Glomerular visceral epithelial cell (primary cell): Measurements from ENCODE around the gene GAN.

Experiments
- DNase-seq: peaks from one replicate; pipeline ENCODE4 v3.0.0-alpha.2; 2016; ENCODE audit errors: extremely low spot score

GAN gene, protein sequence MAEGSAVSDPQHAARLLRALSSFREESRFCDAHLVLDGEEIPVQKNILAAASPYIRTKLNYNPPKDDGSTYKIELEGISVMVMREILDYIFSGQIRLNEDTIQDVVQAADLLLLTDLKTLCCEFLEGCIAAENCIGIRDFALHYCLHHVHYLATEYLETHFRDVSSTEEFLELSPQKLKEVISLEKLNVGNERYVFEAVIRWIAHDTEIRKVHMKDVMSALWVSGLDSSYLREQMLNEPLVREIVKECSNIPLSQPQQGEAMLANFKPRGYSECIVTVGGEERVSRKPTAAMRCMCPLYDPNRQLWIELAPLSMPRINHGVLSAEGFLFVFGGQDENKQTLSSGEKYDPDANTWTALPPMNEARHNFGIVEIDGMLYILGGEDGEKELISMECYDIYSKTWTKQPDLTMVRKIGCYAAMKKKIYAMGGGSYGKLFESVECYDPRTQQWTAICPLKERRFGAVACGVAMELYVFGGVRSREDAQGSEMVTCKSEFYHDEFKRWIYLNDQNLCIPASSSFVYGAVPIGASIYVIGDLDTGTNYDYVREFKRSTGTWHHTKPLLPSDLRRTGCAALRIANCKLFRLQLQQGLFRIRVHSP

DNA sequence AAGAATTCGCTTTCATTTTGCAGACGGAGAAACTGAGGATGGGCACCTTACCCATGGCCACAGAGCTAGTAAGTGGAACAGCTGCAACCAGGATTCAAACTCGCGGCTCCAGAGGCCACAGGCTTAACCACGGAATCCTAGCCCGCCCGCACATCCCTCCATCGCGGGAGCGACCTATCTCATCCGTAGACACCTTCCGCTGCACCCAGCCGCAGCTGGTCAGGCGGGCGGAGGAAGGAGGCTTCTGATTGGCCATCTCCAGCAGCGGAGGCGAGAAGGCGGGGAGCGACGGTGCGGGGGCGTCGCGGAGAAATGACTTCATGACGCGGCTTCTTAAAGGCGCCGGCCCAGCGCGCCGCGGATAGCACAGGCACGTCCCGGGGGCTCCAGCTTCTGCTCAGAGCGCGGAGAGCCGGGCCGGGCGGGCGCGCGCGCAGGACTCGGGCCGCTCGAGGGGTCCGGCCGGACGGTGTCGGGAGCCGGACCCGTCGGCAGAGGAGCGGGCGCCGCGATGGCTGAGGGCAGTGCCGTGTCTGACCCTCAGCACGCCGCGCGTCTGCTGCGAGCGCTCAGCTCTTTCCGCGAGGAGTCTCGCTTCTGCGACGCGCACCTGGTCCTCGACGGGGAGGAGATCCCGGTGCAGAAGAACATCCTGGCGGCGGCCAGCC, at the start of gene GAN:
TSS of gene GAN (plus strand) at position 360 of the 668 bp plus-strand sequence. CDS start at position 512, 152 bp downstream.
- DNase-seq, result peak; percentile 93

DNA sequence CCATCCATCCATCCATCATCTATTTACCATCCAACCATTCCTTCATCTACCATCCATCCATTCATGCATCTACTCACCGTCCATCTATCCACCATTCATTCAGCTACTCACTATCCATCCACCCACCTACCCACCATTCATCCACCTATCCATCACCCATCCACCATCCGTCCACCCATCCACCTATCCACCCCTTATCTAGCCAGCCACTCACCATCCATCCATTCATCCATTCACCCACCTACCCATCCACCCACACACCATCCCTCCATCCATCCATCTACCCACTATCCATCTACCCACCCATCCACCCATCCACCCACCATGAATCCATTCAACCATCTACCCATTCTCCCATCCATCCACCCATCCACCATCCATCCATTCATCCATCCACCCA, 49.7 kb upstream of the GAN start:
- DNase-seq, result no peak

DNA sequence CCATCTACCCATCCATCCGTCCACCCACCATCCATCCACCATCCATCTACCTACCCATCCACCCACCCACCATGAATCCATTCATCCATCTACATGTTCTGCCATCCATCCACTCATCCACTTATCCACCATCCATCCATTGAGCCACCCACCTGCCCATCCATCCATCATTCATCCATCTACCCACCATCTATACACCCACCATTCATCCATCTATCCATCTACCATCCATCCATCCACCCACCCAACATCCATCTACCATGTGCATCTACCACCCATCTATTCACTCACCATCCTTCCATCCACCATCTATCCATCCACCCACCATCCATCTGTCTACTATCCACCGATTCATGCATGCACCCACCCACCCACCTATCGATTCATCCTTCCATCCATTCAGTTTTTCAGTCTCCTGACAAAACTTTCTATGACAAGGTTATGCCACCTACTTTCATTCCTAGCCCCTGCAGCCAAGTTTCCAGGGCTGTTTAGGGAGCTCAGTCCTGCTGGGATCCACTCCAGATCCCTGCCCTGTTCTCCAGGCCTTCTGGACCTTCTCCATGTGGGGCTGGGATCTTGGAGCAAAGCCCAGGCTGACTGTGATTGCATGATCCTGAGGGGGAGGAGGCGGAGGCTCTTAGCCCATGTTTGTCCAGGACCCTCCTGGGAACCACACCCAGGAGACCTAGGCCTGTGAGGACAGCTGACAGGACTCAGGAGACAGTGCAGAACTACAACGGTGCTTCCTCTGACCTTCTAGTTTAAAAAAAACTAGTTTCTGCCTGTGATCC, 48.9 kb upstream of the GAN start:
- no peak for DNase-seq

DNA sequence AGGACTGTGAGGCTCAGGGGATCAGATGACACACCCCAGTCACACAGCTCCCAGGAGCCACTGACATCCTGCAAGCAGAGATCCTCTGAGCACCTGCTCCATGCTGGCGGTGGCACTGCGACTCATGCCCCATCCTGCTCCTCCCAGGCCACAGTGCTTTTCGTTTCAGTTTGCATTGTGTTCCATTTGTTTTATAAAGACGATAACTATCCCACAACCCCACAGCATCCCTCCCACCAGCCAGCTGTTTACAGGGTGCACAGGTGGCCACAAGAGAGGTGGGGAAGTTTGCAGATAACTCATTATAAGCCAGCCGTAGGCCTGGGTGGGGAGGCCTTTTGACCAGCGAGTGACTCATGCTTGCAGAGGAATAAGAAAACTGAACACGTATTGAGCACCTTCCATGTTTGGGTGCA, 48.1 kb upstream of the GAN start:
- peak; percentile 26 for DNase-seq

DNA sequence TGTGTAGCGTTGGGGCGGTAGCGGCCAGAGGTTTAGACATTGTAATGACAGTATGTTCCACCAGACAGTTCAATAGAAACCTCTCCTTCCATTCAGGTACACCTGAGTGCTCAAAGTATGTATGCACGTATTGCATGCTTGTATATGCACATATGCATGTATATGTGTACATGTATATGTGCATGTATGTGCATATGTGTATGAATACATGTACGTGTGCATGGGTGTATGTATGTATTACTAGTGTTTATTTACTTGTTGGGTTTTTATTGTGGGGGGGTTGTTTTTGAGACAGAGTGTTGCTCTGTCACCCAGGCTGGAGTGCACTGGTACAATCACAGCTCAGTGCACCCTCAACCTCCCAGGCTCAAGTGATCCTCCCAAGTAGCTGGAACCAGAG, 46.3 kb upstream of the GAN start:
- DNase-seq, result no peak

DNA sequence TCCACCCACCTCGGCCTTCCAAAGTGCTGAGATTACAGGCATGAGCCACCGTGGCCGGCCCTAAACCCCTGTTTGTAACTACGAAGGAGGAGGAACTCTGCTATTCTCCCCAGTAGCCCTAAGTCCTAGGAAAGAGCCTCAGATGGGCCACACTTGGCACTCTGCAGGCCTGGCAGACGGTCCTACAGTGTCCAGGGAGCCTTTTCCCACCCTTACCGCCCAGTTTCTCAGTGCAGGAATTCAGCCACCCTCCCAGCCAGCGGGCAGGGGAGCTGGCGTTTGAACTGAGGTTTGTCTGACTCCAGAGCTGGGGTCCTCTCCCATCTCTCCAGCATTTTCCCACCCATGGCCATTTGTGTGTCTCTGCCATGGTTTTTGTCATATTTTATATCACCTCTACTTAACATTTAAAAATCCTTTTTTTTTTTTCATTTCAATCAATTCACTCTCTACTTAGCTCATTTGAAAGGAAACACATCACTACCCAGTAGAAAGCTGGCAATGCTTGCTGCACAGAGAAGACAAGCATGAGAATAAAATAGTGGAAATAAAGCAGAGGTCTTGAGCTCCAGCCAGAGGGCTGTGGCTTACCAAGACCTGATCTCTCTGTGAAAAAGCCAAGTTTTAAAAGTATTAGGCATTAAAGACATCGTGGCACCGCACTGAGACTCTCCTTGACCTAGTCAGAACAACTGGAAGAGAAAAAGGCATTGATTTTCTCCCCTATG, 41.4 kb upstream of the GAN start:
- DNase-seq, result no peak

DNA sequence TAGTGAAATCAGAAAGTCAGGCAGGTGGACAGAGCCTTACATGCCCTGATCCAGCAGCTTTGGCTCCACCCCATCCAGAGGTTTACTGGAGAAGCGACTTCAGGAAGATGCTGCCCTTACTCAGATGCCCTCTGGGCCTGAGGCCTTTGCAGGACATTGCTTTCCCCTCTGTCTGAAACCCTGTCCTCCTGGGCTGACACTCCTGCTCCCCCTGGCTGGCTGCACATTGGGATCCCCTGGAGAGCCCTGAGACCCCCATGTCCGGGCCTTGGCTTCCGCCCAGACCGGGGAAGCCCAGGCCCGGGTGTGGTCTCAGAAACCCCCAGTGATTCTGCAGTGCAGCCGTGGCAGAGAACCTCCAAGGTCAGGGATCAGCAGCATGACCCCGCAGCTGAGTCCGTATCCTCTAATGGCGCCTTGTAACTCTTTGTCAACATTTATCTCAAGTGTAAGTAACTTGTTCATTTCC, 39.7 kb upstream of the GAN start:
- DNase-seq, result no peak

DNA sequence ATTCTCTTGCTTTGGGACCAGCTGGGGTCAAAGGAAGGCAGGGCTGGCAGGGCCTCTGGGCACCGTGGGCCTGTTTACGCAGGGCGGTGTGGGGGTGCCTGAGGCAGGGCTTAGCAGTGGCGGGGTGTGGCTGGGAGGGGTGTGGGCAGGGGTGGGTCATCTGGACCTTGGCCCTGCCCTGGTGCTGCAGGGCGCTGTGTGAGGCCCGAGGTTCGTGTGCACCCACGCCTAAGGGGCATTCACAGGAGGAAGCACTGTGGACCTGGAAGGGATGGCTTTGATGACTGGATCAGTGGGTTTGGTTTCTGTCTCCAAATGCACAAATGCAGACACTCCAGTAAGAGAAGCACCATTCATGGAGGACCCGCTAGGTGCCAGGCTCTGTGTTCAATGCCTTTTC, 39.0 kb upstream of the GAN start:
- no peak for DNase-seq

DNA sequence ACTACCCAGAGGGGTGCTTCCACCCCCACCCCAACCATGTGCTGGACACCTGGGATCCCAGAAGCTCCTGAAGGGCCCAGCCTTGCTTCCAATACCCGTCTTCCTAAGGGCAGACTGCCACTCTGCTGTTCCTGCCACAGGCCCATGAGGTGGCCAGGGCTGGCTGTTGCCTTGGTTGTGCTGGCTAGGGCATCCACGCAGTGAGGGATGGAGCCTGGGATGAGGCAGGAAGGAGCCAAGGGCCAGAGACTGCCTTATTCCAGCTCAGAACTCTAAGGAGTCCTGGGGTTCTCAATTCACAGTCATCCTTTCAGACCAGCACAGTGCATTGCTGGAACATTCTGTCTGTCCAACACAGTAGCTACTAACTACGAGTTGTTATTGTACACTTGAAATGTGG, 38.4 kb upstream of the GAN start:
- DNase-seq, result no peak

DNA sequence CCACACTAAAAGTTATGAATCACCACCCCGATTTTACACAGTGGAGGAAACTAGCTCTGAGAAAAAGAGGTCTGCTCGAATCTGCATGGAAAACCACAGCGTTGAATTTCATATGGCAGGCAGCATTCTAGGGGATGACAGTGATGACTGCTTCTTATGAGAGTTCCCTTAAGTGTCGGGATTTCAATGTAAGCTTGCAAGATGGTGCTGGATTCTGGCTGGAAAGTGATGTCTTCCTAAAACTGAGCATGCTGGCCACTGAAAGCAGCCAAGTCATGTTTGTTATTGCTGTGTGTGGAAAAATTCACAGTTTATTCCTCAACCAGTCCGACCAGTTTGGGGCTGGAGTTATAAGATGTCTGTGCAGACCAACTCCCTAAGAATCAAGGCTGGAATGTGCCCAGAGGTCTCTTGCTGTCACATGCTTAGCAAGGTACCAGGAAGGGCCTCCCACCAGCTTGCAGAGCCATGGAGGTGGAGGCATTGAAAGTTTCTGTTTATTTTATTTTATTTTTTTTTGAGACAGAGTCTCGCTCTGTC, 37.2 kb upstream of the GAN start:
- no peak for DNase-seq

DNA sequence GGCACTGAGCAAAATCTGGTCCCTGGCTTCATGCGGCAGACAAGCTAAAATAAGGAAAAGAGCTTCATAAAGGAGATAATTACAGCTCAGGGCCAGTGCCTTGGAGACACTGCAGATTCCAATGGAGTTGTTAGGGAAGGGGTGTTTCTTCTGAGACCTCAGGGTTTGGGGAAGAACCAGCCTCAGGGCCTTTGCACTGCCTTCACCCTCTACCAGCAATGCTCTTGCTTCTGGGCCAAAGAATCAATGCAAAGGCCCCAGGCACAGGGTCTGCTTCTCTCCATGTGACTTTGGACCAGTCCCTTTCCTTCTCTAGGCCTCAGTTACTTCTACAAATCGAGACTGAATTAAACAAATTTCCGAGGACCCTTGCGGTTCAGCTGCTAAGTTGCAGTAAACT, 36.2 kb upstream of the GAN start:
- DNase-seq, result no peak

DNA sequence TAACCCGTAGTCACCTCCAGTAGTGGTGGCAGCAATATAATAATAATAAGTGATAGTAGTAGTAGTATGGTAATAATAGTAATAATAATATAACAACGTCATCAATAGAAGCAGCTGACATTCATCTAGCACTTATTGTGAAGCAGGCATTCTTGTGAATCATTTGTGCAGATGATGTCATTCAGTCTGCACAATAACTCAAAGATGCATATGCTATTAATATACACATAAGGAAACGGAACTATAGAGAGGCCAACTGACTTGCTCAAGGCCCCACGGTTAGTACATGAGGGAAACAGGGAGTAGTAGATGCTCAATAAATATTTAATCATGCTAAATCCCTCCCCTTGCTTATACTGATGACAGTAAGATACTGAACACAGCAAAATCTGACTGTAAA, 35.4 kb upstream of the GAN start:
- no peak for DNase-seq

DNA sequence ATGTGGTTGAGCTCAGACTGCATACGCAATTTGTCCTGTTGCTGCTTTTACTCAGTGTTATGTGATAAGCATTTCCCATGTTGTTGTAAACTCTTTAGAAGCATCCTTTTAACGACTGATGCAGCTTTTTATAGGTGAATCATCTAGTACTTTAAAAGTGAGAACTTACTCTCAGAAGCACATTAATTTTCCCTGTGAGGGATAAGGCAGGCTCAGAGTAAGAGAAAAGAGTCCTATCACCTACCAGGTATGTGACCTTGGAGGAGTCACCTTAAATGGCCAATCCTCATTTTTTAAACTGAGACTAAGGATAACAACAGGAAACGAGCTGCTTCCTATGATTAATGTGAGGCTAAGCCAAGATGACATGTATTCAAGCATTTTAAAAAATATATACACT, 34.4 kb upstream of the GAN start:
- DNase-seq, result no peak

DNA sequence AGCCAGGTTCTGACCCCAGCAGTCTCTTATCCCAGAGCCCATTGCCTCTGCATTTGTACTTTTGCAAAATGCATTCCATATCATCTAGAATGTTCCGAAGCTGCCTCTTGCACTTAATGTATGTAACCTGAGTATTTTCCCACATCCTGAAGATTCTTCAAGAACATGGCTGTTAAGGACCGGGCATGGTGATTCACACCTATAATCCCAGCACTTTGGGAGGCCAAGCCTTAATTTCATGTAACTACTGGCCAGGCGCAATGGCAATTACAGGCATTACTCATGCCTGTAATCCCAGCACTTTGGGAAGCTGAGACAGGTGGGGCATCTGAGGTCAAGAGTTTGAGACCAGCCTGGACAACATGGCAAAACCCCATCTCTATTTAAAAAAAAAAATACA, 31.7 kb upstream of the GAN start:
- no peak for DNase-seq

DNA sequence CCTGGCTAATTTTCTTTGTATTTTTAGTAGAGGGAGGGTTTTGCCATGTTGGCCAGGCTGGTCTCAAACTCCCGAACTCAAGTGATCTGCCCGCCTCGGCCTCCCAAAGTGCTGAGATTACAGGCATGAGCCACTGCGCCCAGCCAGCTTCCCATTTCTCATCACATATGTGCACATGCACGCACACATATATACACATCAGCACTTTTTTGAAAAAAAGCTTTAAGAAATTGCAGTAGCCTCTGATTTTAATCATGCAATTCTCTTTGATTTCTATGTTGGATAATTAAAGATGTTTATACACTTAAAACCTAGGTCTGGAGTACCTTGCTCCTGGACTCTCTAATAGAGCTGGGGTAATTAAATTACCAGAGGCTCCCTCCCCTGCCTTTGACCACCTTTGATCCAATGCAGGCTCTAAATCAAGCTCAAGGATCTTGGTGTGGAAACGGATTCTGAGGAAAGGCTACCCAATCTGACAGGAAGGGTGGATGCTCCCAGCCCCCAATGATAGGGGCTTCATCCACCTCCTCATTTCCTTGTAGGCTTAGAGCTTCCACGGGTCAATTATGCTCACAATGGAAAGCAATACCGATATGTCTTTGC, 29.7 kb upstream of the GAN start:
- DNase-seq, result no peak

DNA sequence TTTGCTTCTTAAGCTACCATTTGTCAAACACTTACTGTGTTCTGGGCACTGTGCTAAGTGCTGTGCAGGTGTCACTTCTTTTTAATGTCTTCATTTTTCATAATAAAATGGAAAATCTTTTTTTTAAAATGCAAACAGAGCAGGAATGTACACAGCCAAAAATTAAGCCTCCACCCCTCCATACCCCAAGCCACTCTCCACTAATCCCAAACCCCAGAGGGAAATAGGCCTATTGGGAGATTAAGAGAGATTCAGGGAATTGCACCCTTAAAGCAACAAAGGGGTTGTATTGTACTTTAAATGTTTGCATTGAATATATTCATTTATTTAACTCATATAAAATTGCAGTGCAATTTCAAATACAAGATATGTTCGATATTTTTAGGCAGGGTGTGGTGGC, 28.6 kb upstream of the GAN start:
- no peak for DNase-seq

DNA sequence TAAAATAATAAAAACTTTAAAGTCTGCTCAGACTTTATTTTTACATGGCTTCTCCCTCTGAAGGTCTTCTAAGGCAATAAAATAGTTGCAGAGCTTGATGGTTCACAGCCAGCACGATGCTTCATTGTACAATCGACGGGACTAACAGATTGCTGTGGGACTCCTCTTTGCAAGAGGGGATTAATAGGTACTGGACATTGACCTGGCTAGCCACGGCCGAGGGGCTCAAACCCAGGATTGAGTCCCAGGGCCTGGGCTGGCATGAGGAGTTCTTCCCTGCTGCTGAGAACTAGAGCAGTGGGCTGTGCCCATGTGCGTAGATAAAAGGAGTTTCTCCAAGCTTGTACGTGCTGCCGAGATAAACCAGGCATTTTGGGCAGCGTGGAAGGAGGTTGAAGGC, 23.6 kb upstream of the GAN start:
- DNase-seq, result no peak

DNA sequence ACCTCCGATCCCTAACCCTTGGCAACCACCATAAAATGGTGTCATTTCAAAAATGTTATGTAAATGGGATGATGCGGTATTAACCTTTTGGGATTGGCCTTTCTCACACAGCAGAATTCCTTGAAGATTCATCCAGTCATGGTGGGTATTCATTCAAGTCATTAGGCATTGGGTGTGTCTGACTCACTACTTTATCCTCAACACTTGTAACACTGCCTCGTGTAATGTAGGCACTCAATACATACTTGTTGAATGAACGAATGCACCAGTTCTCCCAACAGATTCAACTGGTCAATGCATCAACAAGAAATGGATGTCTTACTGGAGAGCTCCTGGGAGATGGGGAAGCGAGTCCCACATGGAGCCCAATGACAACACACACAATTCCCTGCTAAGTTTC, 21.8 kb upstream of the GAN start:
- DNase-seq, result no peak

DNA sequence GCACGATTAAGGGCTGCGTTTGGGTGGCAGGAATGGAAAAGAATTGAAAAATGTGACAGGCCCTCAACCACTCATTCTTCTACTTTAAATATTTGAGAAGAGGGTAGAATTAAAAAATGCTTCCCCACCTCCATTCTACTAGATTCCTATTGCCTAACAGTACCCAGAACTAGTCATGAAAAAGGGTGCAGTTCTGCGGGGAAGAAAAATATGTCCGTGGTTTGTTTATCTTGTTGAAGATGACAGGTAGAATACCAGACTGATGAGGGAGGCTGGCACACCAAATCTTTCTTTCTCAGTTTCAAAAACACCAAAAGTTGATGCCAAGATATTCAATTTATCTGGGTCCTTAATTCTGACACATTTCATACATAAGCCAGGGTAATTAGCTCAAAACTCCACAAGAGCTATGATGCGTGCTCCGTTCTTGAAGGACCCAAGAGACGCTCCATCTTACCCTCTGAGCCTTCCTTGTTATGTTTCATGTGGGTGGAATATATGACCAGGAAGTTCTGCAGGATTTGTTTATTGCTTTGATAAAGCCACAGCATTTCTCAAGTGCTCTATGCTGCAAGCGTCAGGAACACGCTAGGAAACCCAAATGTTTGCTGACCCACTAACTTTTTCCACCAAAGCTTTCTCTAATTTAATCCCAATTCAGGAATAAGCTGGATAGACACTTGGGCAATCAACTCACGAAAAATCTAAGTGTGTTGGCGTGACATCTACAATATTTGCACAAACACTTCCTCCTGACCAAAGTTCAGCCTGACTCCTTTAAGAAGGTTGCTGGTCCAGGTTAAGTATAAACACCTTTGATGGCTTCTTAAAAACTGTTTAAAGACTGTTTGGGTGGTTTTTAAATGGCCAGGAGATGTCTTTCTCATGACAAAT, 20.6 kb upstream of the GAN start:
- no peak for DNase-seq

DNA sequence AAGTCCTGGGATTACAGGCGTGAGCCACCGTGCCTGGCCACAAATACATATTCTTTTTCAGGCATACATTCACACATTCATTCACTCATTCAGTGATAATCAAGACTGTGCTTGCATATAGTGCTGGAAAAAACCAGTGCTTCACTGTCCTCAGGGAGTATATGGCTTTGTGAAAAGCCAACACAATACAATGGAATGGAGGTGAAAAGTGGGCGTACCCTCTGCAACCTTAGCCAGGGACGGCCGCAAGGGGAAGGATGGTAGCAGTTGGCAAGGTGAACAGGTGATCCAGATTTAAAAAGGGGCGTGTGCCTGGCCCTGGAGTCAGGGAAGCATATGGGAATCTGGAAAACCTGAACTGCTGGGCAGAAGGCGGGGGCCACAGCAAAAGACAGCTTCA, 18.1 kb upstream of the GAN start:
- DNase-seq, result no peak
